ENCODE data around the gene TMCO2.
"Not testable (repeated sequence)": the region's sequence is repeated elsewhere in the genome, so short reads cannot be mapped to it uniquely, and the experiment has no call there.

Gene TMCO2

DNA sequence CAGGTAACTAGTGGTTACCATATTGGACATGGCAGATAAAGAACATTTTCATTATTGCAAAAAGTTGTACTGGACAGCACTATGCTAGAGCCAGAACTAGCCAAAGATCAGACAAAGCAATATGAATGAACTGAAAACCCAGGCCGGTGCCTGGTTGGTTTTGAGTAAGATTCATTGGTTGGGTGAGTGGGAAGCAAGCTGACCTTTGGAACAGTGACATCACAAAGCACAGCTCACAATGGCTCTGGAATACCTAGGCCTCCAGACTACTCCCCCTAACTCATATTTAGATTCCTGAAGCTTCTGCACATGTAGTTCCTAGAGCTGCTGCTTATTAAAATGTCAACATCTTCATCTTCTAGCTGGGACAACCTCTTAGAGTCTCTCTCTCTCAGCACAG is at the start of gene TMCO2:
Gene TMCO2, plus strand, starts transcription at position 283 of the 400 bp plus-strand sequence. Its CDS starts 57 bp downstream, at position 340.
- in situ Hi-C loops (cut with MboI; ENCODE audit: low sequenced_read_pairs), result no loop called here

DNA sequence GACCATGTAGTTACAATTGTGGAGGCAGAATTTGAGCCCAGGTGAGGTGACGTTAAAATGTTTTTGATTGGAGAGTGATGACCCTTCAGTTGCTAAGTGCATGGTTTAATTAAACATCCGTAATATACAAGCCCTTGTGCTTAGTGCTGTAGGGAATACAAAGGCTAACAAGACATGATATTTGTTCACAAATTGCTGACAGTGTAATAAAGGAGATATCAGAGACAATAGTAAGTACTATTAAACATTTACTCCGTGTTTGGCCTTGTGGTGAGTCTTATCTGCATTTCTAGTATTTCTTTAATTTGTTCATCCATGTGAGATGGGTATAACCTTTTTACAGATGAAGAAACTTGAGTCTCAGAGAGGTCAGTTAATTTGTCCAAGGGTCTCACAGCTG is 48.6 kb upstream of the TMCO2 start:
- in situ Hi-C loops (cut with MboI; ENCODE audit: low sequenced_read_pairs), result no loop called here

DNA sequence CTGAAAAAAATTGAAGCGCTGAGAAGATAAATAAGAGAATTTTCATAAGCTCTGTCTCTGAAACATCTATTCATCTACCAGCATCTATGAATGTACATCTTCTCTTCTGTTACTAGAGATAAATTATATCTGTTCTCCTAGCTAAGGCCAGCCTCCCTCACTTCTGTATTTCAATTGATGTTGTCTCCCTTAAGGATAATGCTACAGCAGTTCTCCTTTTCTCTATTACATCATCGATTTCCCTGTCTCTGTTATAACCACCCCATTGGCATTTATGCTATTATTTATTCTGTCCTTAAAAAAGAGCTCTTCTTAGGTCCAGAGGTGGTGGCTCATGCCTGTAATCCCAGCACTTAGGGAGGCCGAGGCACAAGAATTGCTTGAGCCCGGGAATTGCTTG is 42.9 kb upstream of the TMCO2 start:
- in situ Hi-C loops (cut with MboI; ENCODE audit: low sequenced_read_pairs), result no loop called here

DNA sequence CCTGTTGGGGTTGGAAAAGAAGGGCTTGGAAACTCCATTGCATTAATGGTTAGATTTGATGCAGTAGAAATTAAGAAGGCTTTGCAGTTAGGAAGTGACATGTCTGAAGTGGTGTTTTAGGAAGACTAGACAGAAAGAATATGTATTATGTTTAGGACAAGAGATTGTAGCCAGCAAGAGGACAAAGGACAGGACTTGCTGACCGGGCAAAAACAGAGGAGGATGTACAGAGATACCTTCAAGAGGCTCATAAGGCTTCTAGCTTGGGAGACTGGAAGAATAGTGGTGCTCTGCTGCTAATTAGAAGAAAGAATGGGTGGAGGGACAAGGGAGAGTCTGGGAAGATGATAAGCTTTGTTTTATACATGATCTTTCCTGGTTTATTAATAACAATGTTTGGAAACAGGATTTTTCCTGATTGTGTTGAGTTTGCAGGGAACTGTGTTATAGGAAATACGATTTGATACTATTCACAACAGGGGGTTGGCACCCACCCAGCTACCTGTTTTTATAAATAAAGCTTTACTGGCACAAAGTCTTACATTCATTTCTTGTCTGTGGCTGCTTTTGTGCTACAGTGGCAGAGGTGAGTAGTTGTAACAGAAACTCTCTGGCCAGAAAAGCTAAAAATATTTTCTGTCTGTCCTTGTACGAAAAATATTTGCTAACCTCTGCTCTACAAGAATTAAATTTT is 37.1 kb upstream of the TMCO2 start:
- in situ Hi-C loops (cut with MboI; ENCODE audit: low sequenced_read_pairs), result no loop called here

DNA sequence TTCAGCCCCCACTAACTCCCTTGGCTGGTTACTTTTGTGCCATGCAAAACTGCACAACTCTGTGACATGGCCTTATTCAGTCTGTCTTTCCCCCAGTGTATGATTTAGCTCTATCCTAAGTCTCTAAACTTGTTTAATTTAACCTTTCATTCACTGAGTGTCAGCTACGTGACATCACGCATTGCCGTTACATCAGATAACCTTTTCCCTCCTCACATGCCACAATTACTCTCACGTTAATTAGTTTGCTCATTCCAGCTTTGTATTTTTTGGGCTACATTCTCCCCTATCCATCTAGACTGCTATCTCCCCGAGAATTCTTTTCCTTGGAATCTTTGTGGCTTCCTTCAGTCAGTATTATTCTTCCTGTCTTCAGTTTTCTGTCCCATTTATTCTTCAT is 29.4 kb upstream of the TMCO2 start:
- in situ Hi-C loops (cut with MboI; ENCODE audit: low sequenced_read_pairs), result no loop called here

DNA sequence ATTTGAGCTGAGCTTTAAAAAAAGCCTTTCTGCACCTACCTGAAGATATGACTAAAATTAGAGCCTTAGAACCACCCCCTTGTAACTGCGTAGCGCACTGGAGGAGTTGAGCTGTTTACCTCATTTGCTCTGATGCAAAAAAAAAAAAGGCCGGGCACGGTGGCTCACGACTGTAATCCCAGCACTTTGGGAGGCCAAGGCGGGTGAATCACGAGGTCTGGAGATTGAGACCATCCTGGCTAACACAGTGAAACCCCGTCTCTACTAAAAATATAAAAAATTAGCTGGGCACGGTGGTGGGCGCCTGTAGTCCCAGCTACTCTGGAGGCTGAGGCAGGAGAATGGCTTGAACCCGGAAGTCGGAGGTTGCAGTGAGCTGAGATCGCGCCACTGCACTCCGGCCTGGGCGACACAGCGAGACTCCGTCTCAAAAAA is 26.2 kb upstream of the TMCO2 start:
- in situ Hi-C loops (cut with MboI; ENCODE audit: low sequenced_read_pairs), result not testable (repeated sequence)

DNA sequence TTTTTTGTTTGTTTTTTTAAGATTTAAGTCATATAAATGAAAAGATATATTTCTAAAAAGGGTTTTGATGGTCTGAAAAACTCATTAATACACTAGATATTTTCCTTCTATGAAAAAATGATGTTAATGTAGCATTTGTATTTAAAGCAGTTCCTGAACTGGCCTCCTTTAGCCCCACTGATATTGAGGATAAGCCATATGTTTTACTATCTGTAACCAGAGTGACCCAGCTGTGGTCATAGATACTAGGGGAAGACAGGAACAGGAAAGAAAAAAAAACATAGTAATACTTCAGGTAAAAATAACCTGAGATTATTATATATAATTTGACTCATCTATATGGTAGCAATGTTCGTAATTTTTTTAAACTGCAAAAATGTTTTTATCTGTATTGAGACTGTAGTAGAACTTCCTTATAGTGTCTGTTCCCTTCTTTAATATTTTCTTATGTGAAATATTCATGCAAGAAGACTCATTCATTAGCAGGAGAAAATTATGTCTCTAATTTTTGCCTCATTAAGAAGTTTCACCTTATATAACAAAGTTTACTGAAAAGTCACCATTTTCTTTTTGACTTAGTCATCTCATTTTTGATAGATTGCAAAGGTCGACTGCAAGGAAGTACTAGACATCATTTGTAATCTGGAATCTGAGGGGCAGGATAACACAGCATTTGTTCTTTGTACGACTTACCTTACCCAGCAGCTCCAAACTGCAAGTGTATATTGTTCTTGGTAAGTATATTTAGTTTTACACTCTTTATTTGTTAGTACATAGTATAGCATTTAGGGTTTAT is 25.6 kb upstream of the TMCO2 start:
- in situ Hi-C loops (cut with MboI; ENCODE audit: low sequenced_read_pairs), result no loop called here

DNA sequence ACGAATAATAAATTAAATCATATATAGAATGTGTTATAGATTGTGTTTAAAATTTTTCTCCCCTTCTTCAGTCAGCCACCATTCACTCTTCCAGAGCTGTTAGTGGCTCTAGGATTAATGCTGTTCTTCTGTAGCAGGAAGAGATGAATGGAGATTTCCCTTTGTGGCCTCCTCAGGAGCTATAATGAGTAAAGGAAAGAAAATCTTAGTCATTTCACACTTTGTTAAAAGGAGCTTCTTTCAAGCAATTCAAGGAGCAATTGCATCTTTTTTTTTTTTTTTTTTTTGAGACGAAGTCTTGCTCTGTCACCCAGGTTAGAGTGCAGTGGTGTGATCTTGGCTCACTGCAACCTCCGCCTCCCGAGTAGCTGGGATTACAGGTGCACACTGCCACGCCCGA is 23.7 kb upstream of the TMCO2 start:
- in situ Hi-C loops (cut with MboI; ENCODE audit: low sequenced_read_pairs), result no loop called here

DNA sequence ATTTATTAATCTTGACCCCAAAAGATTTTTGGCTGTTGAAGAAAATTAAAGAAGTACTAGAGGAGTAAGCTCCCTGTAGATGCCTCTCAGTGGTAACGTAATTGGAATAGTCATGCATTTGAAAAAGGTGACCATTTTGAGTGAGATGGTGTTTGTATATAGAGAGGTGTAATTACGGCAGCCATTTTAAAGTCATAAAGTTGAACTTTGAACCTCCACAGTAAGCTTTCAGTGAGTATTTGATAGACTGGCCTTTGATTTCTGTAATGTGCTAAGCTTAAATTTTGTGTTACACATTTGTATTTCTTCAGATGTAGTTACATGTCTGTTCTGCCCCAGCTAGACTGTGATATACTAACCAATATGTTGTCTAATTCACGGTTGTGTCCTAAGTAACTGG is 21.5 kb upstream of the TMCO2 start:
- in situ Hi-C loops (cut with MboI; ENCODE audit: low sequenced_read_pairs), result no loop called here

DNA sequence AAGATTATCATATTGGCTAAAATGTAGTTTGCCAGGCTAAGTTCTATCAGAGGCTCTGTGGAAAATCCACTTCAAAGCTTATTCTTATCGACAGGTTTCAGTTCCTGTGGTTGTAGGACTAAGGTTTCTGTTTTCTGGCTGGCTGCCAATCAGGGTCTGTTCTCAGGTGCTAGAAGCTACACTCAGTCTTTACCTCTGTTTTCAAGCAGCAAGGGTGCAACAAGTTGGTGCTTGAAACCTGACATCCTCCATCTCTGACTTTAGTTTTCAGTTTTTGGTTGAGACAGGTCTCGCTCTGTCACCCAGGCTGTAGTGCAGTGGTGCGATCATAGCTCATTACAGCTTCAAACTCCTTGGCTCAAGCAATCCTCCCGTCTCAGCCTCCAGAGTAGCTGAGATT is 15.3 kb upstream of the TMCO2 start:
- in situ Hi-C loops (cut with MboI; ENCODE audit: low sequenced_read_pairs), result no loop called here

DNA sequence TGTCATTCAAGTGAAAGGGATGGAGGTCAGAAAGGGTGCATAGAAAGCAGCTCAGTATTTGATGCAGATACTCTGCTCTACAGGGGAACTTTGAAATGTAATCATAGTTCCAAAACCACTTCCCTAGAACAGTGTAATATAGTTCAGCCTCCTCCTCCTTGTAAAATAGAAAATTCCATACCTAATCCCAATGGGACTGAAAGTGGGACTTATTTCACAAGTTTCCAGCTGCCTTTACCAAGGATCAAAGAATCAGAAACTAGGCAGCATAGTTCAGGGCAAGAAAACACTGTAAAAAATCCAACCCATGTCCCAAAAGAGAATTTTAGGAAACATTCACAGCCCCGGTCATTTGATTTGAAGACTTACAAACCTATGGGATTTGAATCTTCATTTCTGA is 8.1 kb upstream of the TMCO2 start:
- in situ Hi-C loops (cut with MboI; ENCODE audit: low sequenced_read_pairs), result no loop called here

DNA sequence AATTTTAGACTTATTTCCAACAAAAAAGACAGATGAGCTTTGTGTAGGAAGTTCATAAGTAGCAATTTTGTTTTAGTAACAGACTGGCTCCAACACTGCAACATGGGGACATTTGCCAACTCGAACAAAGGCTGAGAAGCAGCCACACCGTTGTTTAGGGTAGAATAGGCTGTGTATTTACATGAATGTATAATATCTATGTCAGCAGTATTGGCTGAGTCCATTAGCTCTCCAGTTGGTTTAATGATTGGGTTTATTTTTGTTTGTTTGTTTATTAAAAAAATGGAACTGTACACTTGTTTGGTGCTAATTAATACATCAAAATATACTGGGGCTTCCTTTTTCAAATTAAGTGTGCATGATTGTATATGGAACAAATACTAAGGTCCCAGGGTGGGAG is 7.3 kb upstream of the TMCO2 start:
- in situ Hi-C loops (cut with MboI; ENCODE audit: low sequenced_read_pairs), result no loop called here

DNA sequence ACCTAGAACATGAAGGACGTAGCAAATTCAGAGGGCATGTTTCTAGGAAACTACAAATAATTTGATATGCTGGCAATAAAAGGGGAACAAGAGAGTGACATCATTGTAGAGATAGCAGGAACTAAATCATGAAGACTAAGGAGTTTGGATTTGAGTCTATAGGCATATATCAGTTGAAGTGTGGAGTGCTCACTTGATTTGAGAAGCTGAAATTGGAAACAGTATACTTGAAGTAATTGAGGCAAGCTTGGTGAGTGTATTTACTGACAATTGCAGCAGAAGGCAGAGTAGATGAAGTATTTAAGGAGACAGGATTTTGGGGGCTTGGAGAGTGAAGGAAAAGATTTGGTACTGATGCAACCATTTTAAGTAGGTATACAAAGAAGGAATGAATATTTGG is 6.4 kb upstream of the TMCO2 start:
- in situ Hi-C loops (cut with MboI; ENCODE audit: low sequenced_read_pairs), result no loop called here

DNA sequence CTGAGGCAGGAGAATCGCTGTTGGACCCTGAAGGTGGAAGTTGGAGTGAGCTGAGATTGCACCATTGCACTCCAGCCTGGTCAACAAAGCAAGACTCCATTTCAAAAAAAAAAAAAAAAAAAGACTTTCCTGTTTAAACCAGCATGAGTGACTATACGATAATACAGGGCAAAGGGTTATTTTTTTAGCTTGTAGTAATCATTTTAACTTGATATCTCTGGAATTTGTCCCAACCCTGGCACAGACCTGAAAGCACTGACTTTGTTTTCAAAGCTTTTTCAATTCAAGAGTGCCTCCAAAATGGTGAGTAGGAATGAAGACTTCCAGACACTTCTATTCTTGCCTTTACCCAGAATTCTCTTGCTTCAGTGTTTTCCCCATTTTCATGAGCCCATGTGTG is 4.4 kb upstream of the TMCO2 start:
- in situ Hi-C loops (cut with MboI; ENCODE audit: low sequenced_read_pairs), result no loop called here

DNA sequence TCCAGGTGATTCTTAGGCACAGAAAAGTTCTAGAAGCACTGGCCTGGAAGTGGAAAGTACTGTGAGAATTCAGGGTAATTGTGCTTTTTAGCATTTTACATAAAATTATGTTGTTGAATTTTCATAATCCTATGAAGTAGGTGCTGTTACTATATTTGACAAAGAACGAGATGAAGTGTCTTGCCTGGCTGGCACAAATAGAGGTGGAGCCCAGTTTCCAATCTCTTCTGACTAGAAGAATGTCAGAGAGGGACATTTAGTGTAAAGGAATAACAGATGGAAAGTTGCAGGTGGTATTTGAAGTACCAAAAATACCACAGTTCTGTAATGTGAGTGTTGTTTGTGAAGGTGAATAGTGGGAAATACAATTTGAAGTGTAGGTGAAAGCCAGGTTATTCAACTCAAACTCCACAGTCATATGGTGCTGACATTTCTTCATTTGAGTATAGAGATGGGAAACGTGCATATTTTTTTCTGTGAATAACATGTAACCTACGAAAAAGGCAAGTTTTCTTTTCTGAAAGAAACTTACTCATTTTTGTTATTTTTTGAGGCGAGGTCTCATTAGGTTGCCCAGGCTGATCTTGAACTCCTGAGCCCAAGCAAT is 3.5 kb upstream of the TMCO2 start:
- in situ Hi-C loops (cut with MboI; ENCODE audit: low sequenced_read_pairs), result no loop called here

DNA sequence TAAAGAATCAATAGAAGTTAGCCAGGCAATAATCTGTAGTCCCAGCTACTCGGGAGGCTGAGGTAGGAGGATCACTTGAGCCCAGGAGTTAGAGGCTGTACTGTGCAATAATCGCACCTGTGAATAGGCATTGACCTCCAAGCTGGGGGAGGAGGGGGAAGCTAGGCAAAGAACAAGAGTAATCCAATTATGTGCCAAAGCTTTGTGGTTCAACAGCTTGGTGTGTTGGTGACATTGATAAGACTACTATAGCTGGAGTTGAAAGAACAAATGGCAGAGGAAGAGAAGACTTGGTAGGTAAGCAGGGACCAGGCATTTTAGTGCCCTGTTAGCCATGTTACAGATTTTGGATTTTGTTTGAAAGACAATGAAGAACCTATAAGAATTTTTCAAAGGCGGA is 2.1 kb upstream of the TMCO2 start:
- in situ Hi-C loops (cut with MboI; ENCODE audit: low sequenced_read_pairs), result no loop called here

DNA sequence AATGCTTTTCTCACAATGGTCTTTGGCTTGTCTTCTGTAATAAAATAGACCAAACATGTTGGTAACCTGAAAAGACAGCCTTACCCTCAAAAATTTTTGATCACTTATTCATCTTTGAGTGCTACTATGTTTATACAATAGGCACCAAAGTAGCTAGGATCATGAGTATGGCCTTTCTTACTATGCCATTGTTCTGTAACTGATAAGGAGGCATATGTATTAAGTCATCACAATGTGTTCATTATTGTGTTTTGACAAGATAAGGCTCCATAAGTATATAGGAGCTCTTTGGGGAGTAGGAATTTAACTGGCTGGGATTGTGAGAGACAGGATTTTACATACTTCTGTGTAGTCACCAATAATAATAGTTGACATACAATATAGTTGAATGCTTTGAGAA is 675 bp downstream of the TMCO2 start:
- in situ Hi-C loops (cut with MboI; ENCODE audit: low sequenced_read_pairs), result no loop called here

DNA sequence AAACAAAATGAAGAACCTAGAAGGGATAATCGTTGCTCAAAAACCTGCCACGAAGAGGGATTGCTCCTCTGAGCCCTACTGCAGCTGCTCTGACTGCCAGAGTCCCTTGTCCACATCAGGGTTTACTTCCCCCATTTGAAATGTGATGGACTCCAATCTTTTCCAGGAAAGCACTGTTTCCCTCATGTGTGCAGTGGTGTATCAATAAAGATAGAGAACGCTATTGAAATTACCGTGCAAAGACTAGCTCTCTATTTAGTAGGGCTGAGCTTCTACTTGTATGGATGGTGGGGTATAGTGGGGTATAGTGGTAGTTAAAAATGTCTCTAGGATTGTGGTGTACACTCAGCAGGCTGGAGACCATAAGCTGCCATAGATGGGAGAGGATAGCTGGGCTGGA is 3.7 kb downstream of the TMCO2 start:
- in situ Hi-C loops (cut with MboI; ENCODE audit: low sequenced_read_pairs), result no loop called here

DNA sequence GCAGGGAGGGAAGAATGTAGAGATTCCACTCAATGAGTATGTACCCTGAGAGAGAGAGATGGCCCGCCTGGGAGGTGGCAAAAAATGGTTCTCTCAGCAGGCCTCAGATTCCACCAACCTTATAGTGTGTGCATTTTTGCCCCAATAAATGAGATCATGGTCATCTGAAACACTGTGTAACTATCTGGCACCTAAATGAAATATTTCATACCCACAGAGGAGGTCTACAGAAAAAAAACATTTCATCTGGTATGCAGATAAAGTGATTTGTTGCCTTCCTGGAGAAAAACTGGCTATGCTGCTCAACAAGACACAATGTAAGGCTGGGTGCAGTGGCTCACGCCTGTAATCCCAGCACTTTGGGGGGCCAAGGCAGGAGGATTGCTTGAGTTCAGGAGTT is 4.9 kb downstream of the TMCO2 start:
- in situ Hi-C loops (cut with MboI; ENCODE audit: low sequenced_read_pairs), result no loop called here

DNA sequence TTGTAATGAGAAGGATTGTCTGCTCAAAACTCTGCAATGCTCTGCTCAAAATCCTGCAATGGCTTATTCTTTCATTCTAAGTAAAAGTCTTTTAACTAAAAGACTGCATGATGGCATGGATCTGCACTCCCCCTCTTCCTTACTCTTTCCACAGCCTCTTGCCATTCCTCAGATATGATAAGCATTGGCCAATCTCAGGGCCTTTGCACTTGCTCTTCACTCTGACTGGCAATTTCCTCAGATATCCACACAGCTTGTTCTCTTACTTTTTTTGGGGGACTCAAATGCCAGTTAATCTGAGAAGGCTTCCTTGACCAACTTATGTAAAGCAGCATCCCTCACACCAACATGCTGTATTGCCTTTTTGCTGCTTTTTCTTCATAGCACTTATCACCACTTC is 7.5 kb downstream of the TMCO2 start:
- in situ Hi-C loops (cut with MboI; ENCODE audit: low sequenced_read_pairs), result no loop called here

DNA sequence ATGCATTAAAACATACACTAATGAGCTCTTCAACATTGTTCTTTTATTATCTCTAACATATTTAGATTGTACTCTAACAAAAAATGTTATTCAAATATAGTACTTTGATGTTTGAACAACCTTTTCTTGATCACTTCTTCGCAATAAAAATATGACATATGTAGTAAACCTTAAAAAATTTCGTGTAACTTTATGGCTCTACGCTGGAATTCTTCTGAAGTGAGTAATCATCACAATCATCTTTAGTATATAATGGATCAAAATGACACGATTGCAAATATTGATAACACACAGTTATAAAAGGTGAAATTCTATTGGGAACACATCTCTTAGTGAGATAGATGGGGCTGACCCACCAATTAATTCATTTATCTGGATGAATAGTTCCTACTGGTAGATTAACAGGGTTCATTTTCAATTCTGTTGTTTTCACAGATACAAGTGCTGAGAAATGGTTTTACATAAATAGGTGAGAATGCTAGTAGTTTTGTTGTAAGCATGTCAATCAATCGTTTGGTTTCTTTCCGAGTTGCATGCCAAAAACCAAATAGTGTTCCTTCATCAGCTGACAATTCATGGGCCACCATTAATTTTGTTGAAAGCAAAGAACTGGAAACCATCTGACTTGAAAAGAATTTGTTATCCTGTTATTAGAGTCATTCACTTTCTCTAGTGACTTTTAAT is 8.8 kb downstream of the TMCO2 start:
- in situ Hi-C loops (cut with MboI; ENCODE audit: low sequenced_read_pairs), result no loop called here

DNA sequence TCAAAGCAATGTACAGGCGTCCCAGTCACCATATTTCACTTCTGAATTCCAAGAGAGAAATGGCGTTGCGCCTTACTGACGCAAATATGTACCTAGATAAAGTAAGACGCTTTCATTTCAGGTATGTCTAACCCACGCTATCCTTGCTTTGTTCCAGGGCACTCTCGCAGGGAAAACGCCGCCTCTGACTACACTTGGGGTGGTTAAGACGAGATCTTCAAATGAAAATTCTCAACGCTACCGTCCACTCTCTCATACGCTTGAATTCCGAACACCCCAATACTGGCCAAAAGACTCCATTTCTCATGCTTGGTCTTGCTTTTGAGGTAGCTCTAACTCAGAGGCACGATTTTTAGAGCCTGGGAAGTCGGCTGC is 9.6 kb downstream of the TMCO2 start:
- in situ Hi-C loops (cut with MboI; ENCODE audit: low sequenced_read_pairs), result no loop called here
